HL-60 (cell line): ENCODE data around the gene VSTM2B.

Experiments
- POLR2AphosphoS5 ChIP-seq: IDR thresholded peaks from 2 replicates; pipeline ENCODE4 v1.6.1; 2012; ENCODE audit warnings: low read depth
- TF ChIP-seq, protein P1 (sequence below): IDR thresholded peaks from 2 replicates; pipeline ENCODE4 v1.6.1; 2012; ENCODE audit warnings: low read depth; ENCODE audit not compliant: insufficient replicate concordance

DNA sequence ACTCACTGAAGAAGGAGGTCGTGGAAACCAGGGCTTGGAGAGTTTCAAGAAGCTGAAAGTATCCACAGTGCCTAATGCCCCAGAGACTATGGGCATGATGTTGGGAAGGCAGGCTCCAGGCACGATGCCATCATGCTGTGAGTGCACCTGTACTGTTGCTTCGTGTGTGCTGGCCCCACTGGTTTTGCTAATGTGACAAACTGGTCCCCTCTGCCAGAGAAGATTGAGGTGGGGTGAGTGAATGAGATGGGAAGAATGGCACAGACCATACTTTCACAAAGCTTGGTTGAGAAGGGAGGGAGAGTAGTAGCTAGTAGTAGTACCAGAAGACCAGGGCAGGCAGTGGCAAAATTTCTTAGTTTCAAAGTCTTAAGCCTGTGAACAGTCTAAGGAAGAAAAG lies 61.3 kb downstream of the VSTM2B start:
- no peak for TF ChIP-seq POLR2AphosphoS5
- TF ChIP-seq, protein P1, sequence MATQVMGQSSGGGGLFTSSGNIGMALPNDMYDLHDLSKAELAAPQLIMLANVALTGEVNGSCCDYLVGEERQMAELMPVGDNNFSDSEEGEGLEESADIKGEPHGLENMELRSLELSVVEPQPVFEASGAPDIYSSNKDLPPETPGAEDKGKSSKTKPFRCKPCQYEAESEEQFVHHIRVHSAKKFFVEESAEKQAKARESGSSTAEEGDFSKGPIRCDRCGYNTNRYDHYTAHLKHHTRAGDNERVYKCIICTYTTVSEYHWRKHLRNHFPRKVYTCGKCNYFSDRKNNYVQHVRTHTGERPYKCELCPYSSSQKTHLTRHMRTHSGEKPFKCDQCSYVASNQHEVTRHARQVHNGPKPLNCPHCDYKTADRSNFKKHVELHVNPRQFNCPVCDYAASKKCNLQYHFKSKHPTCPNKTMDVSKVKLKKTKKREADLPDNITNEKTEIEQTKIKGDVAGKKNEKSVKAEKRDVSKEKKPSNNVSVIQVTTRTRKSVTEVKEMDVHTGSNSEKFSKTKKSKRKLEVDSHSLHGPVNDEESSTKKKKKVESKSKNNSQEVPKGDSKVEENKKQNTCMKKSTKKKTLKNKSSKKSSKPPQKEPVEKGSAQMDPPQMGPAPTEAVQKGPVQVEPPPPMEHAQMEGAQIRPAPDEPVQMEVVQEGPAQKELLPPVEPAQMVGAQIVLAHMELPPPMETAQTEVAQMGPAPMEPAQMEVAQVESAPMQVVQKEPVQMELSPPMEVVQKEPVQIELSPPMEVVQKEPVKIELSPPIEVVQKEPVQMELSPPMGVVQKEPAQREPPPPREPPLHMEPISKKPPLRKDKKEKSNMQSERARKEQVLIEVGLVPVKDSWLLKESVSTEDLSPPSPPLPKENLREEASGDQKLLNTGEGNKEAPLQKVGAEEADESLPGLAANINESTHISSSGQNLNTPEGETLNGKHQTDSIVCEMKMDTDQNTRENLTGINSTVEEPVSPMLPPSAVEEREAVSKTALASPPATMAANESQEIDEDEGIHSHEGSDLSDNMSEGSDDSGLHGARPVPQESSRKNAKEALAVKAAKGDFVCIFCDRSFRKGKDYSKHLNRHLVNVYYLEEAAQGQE, result no peak
